HEK293 (cell line): ENCODE data around the gene CBX7.

ENCODE experiments used
- OSR2 ChIP-seq: fragments of 450-650 bp; formaldehyde crosslinking; IDR thresholded peaks from 2 replicates; pipeline ENCODE4 v1.5.1; 2016; ENCODE audit warnings: missing biosample characterization, missing genetic modification characterization
- SETDB1 ChIP-seq: IDR thresholded peaks from one replicate; pipeline ENCODE4 v1.6.1; 2017; ENCODE audit warnings: mild to moderate bottlenecking, low read length, moderate library complexity, mixed read lengths; ENCODE audit not compliant: insufficient read length
- SP2 ChIP-seq: fragments of 450-650 bp; formaldehyde crosslinking; IDR thresholded peaks from 2 replicates; pipeline ENCODE4 v1.5.1; 2016; ENCODE audit warnings: missing biosample characterization, missing genetic modification characterization
- SP7 ChIP-seq: fragments of 450-650 bp; formaldehyde crosslinking; IDR thresholded peaks from 2 replicates; pipeline ENCODE4 v1.5.1; 2016; ENCODE audit warnings: missing biosample characterization, missing genetic modification characterization
- ZBTB6 ChIP-seq: fragments of 450-650 bp; formaldehyde crosslinking; IDR thresholded peaks from 2 replicates; pipeline ENCODE4 v1.5.1; 2017; ENCODE audit warnings: missing biosample characterization, missing genetic modification characterization
- ZFP41 ChIP-seq: fragments of 450-650 bp; formaldehyde crosslinking; IDR thresholded peaks from 2 replicates; pipeline ENCODE4 v1.5.1; 2016; ENCODE audit warnings: missing biosample characterization, missing genetic modification characterization, borderline replicate concordance
- ZNF16 ChIP-seq: fragments of 450-650 bp; formaldehyde crosslinking; IDR thresholded peaks from 2 replicates; pipeline ENCODE4 v1.5.1; 2016; ENCODE audit warnings: low read depth, missing biosample characterization, missing genetic modification characterization
- ZNF18 ChIP-seq: fragments of 450-650 bp; formaldehyde crosslinking; IDR thresholded peaks from 2 replicates; pipeline ENCODE4 v1.5.1; 2016; ENCODE audit warnings: missing biosample characterization, missing genetic modification characterization
- ZNF2 ChIP-seq: fragments of 450-650 bp; formaldehyde crosslinking; IDR thresholded peaks from 2 replicates; pipeline ENCODE4 v1.5.1; 2016; ENCODE audit warnings: missing biosample characterization, missing genetic modification characterization
- ZNF292 ChIP-seq: fragments of 450-650 bp; formaldehyde crosslinking; IDR thresholded peaks from 2 replicates; pipeline ENCODE4 v1.5.1; 2016; ENCODE audit warnings: low read depth, missing biosample characterization, missing genetic modification characterization, borderline replicate concordance
- ZNF335 ChIP-seq: fragments of 450-650 bp; formaldehyde crosslinking; conservative IDR thresholded peaks from 2 replicates; pipeline ENCODE4 v1.5.1; 2016; ENCODE audit warnings: missing biosample characterization, missing genetic modification characterization
- ZNF416 ChIP-seq: fragments of 450-650 bp; formaldehyde crosslinking; IDR thresholded peaks from 2 replicates; pipeline ENCODE4 v1.5.1; 2016; ENCODE audit warnings: missing biosample characterization, missing genetic modification characterization
- ZNF529 ChIP-seq: fragments of 450-650 bp; formaldehyde crosslinking; IDR thresholded peaks from 2 replicates; pipeline ENCODE4 v1.5.1; 2017; ENCODE audit warnings: missing genetic modification characterization, missing biosample characterization; ENCODE audit not compliant: insufficient replicate concordance
- ZNF560 ChIP-seq: fragments of 450-650 bp; formaldehyde crosslinking; IDR thresholded peaks from 2 replicates; pipeline ENCODE4 v1.5.1; 2017; ENCODE audit warnings: missing biosample characterization, missing genetic modification characterization, borderline replicate concordance
- ZNF624 ChIP-seq: fragments of 450-650 bp; formaldehyde crosslinking; IDR thresholded peaks from 2 replicates; pipeline ENCODE4 v1.5.1; 2017; ENCODE audit warnings: missing biosample characterization, missing genetic modification characterization
- ZNF626 ChIP-seq: fragments of 450-650 bp; sonication (Bioruptor Pico); formaldehyde crosslinking; IDR thresholded peaks from 2 replicates; pipeline ENCODE4 v1.5.1; 2018; ENCODE audit warnings: missing biosample characterization, missing genetic modification characterization, inconsistent platforms
- ZNF658 ChIP-seq: fragments of 450-650 bp; formaldehyde crosslinking; IDR thresholded peaks from 2 replicates; pipeline ENCODE4; 2016; ENCODE audit warnings: missing biosample characterization, missing genetic modification characterization
- ZNF677 ChIP-seq: fragments of 450-650 bp; IDR thresholded peaks from 2 replicates; pipeline ENCODE4 v1.5.0; 2018; ENCODE audit warnings: missing biosample characterization, mild to moderate bottlenecking, missing genetic modification characterization, moderate library complexity
- ZNF776 ChIP-seq: fragments of 450-650 bp; formaldehyde crosslinking; IDR thresholded peaks from 2 replicates; pipeline ENCODE4 v1.5.0; 2017; ENCODE audit warnings: missing biosample characterization, missing genetic modification characterization, borderline replicate concordance
- ZNF791 ChIP-seq: fragments of 450-650 bp; formaldehyde crosslinking; IDR thresholded peaks from 2 replicates; pipeline ENCODE4 v1.5.1; 2016; ENCODE audit warnings: missing biosample characterization, missing genetic modification characterization
- ZNF792 ChIP-seq: fragments of 450-650 bp; formaldehyde crosslinking; IDR thresholded peaks from 2 replicates; pipeline ENCODE4 v1.5.1; 2016; ENCODE audit warnings: missing biosample characterization, missing genetic modification characterization
- ZSCAN23 ChIP-seq: fragments of 450-650 bp; formaldehyde crosslinking; IDR thresholded peaks from 2 replicates; pipeline ENCODE4 v1.5.1; 2016; ENCODE audit warnings: missing biosample characterization, missing genetic modification characterization
- ZSCAN4 ChIP-seq: fragments of 450-650 bp; formaldehyde crosslinking; IDR thresholded peaks from 2 replicates; pipeline ENCODE4 v1.5.1; 2017; ENCODE audit warnings: missing biosample characterization, missing genetic modification characterization
- TF ChIP-seq, protein P1 (sequence below): fragments of 450-650 bp; formaldehyde crosslinking; IDR thresholded peaks from 2 replicates; pipeline ENCODE4; 2016; ENCODE audit warnings: missing biosample characterization, missing genetic modification characterization
- TF ChIP-seq, protein P2 (sequence below): fragments of 450-650 bp; formaldehyde crosslinking; IDR thresholded peaks from 2 replicates; pipeline ENCODE4 v1.5.1; 2016; ENCODE audit warnings: missing biosample characterization, missing genetic modification characterization
- TF ChIP-seq, protein P3 (sequence below): fragments of 450-650 bp; formaldehyde crosslinking; IDR thresholded peaks from 2 replicates; pipeline ENCODE4 v1.5.1; 2016; ENCODE audit warnings: missing biosample characterization, missing genetic modification characterization, borderline replicate concordance
- TF ChIP-seq, protein P4 (sequence below): fragments of 450-650 bp; formaldehyde crosslinking; IDR thresholded peaks from 2 replicates; pipeline ENCODE4 v1.5.1; 2017; ENCODE audit warnings: missing biosample characterization, missing genetic modification characterization

The CBX7 gene

DNA sequence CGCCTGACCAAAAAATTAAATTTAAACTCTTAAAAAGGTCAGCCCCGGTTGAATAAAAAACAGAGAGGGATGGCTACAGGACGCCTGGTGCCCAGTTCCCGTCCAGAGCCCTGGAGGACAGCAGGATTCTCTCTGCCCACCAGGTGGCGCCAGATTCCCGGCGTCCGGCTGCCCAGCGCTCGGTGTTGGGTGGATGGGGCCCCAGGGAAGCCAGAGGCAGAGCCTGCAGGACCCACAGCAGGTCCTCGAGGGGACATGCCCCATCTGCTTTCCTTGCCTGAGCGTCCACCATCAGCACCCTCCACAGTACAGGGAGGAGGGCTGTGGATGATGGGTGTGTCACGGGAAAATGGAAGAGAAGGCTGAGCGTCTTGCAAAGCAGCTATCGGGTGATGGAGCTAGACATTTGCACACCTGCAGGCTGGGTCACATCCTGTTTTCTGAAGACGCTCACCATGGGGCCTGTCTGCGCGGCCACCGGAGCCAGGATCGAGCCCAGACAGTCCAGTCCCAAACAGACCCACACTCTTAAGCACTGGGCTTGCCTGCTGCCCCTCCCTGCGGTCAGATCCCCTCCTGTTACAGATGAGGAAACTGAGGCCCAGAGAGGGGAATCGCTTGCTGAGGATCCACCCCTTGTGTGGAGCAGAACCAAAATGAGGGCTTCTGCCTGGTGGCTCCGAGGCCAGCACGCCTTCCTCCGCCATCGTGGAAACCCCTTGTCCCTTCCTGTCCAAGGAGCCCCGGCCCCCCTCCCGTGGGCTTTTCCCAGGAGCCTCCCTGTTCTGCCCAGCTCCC is 18.5 kb upstream of the CBX7 start (continued):
- TF ChIP-seq, protein P1, sequence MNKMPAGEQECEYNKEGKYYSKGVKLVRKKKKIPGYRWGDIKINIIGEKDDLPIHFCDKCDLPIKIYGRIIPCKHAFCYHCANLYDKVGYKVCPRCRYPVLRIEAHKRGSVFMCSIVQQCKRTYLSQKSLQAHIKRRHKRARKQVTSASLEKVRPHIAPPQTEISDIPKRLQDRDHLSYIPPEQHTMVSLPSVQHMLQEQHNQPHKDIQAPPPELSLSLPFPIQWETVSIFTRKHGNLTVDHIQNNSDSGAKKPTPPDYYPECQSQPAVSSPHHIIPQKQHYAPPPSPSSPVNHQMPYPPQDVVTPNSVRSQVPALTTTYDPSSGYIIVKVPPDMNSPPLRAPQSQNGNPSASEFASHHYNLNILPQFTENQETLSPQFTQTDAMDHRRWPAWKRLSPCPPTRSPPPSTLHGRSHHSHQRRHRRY (tag by site-specific recombination) = no peak
- no peak for TF ChIP-seq ZNF626 (tag by site-specific recombination)
- no peak for TF ChIP-seq ZFP41 (tag by site-specific recombination)
- no peak for TF ChIP-seq ZNF792 (tag by site-specific recombination)
- TF ChIP-seq ZSCAN23 (tag by site-specific recombination) = no peak
- TF ChIP-seq ZNF16 (tag by site-specific recombination) = no peak
- no peak for TF ChIP-seq ZNF658 (tag by site-specific recombination)
- TF ChIP-seq ZNF292 = no peak
- no peak for TF ChIP-seq ZNF18 (tag by site-specific recombination)
- TF ChIP-seq, protein P2, sequence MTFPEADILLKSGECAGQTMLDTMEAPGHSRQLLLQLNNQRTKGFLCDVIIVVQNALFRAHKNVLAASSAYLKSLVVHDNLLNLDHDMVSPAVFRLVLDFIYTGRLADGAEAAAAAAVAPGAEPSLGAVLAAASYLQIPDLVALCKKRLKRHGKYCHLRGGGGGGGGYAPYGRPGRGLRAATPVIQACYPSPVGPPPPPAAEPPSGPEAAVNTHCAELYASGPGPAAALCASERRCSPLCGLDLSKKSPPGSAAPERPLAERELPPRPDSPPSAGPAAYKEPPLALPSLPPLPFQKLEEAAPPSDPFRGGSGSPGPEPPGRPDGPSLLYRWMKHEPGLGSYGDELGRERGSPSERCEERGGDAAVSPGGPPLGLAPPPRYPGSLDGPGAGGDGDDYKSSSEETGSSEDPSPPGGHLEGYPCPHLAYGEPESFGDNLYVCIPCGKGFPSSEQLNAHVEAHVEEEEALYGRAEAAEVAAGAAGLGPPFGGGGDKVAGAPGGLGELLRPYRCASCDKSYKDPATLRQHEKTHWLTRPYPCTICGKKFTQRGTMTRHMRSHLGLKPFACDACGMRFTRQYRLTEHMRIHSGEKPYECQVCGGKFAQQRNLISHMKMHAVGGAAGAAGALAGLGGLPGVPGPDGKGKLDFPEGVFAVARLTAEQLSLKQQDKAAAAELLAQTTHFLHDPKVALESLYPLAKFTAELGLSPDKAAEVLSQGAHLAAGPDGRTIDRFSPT (tag by site-specific recombination) = no peak
- TF ChIP-seq SETDB1 = no peak
- no peak for TF ChIP-seq ZNF791 (tag by site-specific recombination)
- no peak for TF ChIP-seq SP2 (tag by site-specific recombination)
- TF ChIP-seq ZNF2 (tag by site-specific recombination) = peak; percentile 87
- no peak for TF ChIP-seq SP7 (tag by site-specific recombination)
- TF ChIP-seq OSR2 (tag by site-specific recombination) = no peak
- TF ChIP-seq ZBTB6 (tag by site-specific recombination) = peak; percentile 39; the same call in 1 of the 2 replicates
- TF ChIP-seq ZNF416 (tag by site-specific recombination) = no peak
- no peak for TF ChIP-seq ZSCAN4 (tag by site-specific recombination)
- TF ChIP-seq, protein P3, sequence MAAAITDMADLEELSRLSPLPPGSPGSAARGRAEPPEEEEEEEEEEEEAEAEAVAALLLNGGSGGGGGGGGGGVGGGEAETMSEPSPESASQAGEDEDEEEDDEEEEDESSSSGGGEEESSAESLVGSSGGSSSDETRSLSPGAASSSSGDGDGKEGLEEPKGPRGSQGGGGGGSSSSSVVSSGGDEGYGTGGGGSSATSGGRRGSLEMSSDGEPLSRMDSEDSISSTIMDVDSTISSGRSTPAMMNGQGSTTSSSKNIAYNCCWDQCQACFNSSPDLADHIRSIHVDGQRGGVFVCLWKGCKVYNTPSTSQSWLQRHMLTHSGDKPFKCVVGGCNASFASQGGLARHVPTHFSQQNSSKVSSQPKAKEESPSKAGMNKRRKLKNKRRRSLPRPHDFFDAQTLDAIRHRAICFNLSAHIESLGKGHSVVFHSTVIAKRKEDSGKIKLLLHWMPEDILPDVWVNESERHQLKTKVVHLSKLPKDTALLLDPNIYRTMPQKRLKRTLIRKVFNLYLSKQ (tag by site-specific recombination) = no peak
- no peak for TF ChIP-seq ZNF776
- peak; percentile 97 for TF ChIP-seq ZNF335 (tag by site-specific recombination)
- no peak for TF ChIP-seq ZNF624 (tag by site-specific recombination)
- TF ChIP-seq, protein P4, sequence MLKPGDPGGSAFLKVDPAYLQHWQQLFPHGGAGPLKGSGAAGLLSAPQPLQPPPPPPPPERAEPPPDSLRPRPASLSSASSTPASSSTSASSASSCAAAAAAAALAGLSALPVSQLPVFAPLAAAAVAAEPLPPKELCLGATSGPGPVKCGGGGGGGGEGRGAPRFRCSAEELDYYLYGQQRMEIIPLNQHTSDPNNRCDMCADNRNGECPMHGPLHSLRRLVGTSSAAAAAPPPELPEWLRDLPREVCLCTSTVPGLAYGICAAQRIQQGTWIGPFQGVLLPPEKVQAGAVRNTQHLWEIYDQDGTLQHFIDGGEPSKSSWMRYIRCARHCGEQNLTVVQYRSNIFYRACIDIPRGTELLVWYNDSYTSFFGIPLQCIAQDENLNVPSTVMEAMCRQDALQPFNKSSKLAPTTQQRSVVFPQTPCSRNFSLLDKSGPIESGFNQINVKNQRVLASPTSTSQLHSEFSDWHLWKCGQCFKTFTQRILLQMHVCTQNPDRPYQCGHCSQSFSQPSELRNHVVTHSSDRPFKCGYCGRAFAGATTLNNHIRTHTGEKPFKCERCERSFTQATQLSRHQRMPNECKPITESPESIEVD (tag by site-specific recombination) = no peak
- no peak for TF ChIP-seq ZNF529 (tag by site-specific recombination)
- TF ChIP-seq ZNF677 (tag by site-specific recombination) = no peak
- TF ChIP-seq ZNF560 = no peak
